ENCODE measurements around the gene HEXA.

The HEXA gene

GRCh38 chr15:72307026-72307425 lies 68.8 kb downstream of the HEXA start:
- CTCF ChIA-PET, result no interaction called here
- DNase-seq (ENCODE audit: extremely low spot score), result no peak
- POLR2A ChIA-PET, result no interaction called here
- TF ChIP-seq CTCF (IDR thresholded peaks at IDR 0.05; ENCODE audit: control extremely low read depth, extremely low read depth, low read depth, missing control alignments), result no peak

- CTCF ChIA-PET, result interaction anchor here (1.2 kb wide), 1 partner anchor 9 kb away, joined by 4 read pairs; no protein-coding TSS in a partner anchor
- POLR2A ChIA-PET, result no interaction called here
- TF ChIP-seq CTCF (IDR thresholded peaks at IDR 0.05; ENCODE audit: control extremely low read depth, extremely low read depth, low read depth, missing control alignments), result no peak
- no peak for DNase-seq (ENCODE audit: extremely low spot score)
Observed at GRCh38 chr15:72306211-72306785, 69.5 kb downstream of the HEXA start.

- no peak for DNase-seq (ENCODE audit: extremely low spot score)
- no peak for TF ChIP-seq CTCF (IDR thresholded peaks at IDR 0.05; ENCODE audit: control extremely low read depth, extremely low read depth, low read depth, missing control alignments)
- CTCF ChIA-PET, result interaction anchor here (1.7 to 2.8 kb wide), 2 partner anchors 9 to 23 kb away, joined by 4 to 29 read pairs; no protein-coding TSS in a partner anchor
- POLR2A ChIA-PET, result no interaction called here
Observed at GRCh38 chr15:72304596-72304995, 71.2 kb downstream of the HEXA start.

DNA sequence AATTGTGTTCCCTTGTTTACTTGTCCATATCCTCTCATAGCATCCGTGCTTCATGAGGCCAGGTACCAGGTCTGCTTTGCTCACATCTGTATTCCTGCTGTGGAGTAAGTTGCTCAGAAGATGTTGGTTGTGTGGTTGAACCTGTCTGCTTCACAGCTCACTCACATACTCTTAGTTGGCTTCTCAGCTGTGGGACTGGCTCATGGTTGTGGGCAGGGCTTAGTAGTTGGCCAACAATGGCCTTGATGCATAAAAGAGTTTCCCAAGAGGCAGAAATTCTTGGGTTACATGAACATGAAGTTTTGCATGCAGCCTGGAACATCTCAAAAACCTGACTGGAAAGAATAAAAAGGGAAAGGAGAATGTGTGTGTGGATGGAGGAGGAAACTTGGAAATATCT lies 72.9 kb downstream of the HEXA start:
- ChIA-PET CTCF (interaction anchor here (1.0 to 2.8 kb wide), 3 partner anchors 10 to 22 kb away, joined by 3 to 29 read pairs (median 4); no protein-coding TSS in a partner anchor), POLR2A (no interaction called here)
- no peak for DNase-seq (ENCODE audit: extremely low spot score)
- no peak for TF ChIP-seq CTCF (IDR thresholded peaks at IDR 0.05; ENCODE audit: control extremely low read depth, extremely low read depth, low read depth, missing control alignments)

All from GM10248 (cell line).